Measurements from ENCODE around the gene CACNA1C.
"Not testable (repeated sequence)": the region's sequence is repeated elsewhere in the genome, so short reads cannot be mapped to it uniquely, and the experiment has no call there.

The CACNA1C gene

GRCh38 chr12:2239381-2239871 is 186.6 kb downstream of the CACNA1C start:
- no peak for DNase-seq

DNA sequence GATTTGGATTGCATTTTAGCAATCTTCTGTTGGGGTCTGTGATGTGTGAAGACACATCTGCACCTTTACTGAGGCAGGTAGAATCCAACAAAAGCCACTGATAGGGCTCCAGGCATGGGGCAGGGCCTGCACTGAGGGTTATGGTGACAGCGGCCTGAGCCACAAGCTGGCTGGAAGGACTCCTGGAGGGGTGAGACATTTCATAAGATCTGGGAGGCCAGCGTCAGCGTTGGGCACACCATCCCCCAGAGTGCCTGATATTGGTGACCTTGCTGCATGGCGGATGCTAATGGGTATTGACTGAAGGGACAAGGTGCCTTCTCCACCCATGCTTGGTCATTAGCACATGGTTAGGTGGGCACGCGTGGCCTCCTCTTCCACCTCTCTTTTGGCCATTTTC is 187.6 kb downstream of the CACNA1C start:
- DNase-seq: no peak

DNA sequence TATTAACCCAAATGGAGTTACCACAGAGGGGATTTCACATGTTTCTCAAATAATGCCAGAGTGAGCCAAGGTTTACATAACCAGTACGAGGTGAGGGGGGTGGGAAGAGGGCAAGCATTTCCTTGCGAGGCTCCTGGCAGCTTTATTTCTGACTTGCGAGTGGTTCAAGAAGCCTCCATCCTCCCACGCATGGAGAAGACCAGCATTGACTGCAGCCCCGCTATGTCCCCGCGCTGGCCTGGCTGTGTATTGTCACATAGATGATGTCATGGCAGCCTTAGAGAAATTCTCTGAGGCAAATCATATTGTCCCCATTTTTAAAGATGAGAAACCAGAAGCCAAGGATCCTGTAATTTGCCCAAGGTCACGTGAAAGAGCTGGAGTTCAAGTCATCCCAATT is 188.2 kb downstream of the CACNA1C start:
- no peak for DNase-seq

GRCh38 chr12:2242216-2242615 is 189.4 kb downstream of the CACNA1C start:
- DNase-seq: no peak

GRCh38 chr12:2242816-2243215 is 190.0 kb downstream of the CACNA1C start:
- DNase-seq: no peak

GRCh38 chr12:2243275-2243674 is 190.5 kb downstream of the CACNA1C start:
- DNase-seq: no peak

DNA sequence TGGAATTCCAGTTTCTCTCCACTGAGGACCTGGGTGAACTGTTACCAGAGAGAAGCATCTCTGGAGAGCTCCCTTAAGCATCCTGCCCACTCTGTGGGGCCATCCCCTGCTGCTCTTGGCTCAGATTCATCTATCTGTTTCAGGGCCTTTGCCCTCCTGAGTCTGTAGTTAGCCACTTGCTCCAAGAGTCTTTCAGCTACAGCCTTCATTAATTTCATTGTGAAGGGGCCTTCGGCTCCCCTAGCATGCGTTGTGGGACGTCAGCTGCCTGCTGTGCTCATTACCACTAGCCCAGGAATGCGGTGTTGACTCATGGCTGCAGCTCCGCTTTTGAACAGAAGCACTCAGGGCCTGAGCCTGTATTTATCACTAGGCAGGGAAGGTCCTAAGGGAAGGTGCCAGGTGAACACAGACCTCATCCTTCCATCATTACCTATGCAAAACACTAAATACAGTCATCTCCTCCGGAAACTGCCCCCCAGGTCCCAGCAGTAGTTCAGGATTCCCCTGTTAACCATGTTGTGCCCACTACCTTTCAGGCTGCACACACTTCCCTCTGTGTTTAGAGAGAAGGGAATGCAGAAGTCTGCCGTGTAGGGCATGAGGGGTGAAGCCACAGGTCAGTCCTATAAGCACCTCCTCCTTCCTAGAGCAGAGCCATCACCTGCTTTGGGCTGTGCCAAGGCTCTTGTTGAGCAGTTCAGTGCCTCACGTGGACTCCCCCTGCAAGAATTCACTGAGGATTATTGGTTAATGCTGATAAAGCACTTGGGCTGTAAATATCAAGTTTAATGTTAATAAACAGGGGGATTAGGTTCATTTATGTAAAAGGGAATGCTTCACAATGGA is 191.4 kb downstream of the CACNA1C start:
- DNase-seq: no peak

- no peak for DNase-seq
These were observed 193.6 kb downstream of the CACNA1C start for GRCh38 chr12:2246358-2246757.

- no peak for DNase-seq
These were observed 194.3 kb downstream of the CACNA1C start for GRCh38 chr12:2247120-2247519.

DNA sequence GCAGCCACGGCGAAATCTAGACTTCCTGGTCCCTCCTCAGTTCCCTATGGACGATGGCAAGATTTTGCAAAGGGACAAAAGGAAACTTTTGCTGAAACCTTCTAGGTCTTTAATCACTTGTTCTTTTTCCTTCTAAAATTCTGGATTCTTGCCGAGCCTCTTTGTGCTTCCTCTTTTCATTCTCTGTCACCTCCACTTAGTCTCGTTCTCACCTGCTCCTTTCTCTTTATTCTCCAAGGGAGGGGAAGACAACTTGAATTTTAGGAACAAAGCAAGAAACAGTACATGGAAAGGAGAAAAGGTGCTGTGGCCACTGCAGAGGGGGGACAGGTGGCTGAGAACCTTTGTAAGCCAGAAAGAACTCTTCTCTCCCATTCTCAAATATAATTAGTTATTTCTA is 194.8 kb downstream of the CACNA1C start:
- no peak for DNase-seq

DNA sequence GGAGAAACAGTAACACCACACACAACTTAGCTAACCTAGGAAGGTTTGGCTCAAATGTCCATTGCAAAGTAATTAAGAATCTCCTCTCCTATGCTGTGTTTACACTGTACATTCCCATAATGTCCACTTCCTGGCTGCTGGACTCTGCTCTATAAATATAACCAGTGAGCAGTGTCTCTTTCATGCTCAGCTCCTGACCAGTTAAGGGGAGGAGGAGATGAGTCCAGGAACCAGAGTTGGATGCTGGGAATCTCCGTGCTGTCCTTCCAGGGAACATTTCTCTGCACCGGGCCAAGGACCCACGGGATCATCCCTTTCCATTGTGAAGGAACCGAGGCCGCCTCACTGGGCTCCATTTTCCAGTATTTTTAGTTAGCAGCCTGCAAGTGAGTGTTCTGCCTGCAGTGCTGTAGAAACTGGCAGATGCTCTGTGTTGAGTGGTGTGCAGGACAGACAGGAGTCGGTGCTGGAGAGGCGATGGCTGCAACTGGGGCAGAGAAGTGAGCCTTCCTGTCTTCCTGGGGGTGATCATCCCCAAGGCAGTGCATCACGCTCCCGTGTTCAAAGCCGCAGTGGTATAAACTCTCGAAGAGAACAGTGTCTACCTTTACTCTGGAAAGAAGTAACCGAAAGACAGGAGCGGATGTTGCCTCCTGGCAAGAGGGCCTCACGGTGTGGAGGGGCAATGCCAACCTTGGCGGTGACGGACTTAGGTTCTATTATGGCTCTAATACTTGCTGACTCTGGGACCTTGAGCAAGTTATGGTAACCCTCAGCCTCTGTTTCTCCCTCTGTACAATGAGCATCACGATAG is 195.5 kb downstream of the CACNA1C start:
- no peak for DNase-seq

- no peak for DNase-seq
These were observed 196.2 kb downstream of the CACNA1C start for GRCh38 chr12:2248901-2249381.

GRCh38 chr12:2250797-2251196 is 198.0 kb downstream of the CACNA1C start:
- DNase-seq: no peak

DNA sequence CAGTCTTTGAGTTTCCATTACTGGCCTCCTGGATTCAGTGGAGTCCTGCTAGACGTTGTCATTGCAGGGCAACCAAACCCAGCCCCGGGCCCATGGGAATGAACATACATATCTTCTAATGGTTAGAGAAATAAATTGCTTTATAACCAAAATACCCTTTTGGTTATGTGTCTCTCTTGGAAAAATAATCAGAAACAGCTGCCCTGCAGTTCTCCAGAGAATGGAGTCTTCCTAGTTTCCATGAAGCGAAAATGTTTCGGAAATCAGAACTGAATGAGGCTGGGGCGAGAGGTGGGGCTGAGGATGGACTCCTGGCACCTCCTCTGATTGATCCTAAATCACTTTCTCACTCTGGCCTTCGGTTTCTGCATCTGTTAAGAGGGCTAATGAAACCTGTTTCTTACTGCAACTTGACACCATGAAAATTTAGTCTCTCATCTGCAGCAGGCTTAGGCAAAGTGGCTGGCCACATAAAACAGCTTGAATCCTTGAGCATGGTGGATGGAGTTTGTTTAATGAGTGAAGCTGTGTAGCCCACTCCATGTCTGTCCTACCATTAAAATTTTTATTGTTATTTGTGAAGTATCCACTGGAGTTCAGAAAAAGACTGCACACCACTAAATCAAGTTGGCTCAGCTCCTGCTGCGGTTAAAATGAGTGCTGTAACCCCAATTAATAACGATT is 198.9 kb downstream of the CACNA1C start:
- no peak for DNase-seq

DNA sequence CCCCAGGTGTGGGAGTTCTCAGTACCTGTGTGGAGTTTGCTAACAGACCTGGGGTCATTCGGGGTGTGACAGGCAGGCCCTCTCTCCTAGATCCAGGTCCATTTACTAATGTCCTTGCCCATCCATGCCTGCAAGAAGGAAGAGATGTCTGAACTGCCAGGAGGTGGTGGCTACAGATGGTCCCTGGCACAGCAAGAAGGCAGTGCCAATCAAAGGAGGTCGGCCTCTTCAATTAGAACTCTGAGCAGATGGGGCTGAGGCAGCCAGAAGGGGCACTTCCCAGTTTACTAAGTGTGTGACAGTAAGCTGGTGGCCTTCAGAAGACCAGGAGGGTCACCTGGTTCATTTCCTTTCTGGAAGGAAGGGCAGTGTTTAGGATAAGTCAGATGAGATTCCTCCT is 202.5 kb downstream of the CACNA1C start:
- no peak for DNase-seq

GRCh38 chr12:2255731-2256130 is 202.9 kb downstream of the CACNA1C start:
- DNase-seq: not testable (repeated sequence)

DNA sequence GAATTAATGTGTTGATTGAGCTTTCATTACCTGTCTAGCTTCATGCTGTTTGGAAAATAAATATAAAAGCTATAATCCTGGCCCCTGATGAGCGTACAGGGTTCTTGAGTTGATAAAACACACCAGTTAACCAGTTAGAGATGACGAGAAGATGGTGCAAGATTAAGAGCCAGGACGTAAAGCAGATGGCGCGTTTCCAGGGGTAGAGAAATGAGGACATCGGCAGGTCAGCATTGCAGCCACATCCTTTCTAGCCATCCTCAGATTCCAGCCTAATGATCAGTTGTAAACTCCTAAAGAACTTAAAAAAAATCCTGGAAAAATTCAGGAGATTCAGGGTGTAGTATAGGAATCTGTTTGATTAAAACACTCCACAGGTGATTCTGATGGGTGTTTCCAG is 203.7 kb downstream of the CACNA1C start:
- DNase-seq: no peak

DNA sequence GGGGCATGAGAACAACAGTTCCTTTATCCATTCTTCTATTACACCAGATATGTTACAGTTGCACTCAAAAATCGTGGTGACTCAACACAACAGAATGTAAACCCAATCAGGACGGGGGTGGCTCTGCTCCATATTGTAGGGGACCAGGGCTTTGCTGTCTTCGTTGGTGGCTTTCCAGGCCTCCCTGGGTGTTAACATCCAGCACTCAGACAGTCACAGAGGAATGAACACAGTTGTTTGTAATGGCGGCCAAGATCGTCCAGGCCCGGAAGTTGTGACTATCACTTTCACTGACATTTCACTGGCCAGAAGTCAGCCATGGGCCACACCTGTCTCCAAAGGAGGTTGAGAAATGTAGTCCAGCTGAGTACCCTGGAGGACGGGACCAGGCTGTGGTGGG is 204.1 kb downstream of the CACNA1C start:
- no peak for DNase-seq

DNA sequence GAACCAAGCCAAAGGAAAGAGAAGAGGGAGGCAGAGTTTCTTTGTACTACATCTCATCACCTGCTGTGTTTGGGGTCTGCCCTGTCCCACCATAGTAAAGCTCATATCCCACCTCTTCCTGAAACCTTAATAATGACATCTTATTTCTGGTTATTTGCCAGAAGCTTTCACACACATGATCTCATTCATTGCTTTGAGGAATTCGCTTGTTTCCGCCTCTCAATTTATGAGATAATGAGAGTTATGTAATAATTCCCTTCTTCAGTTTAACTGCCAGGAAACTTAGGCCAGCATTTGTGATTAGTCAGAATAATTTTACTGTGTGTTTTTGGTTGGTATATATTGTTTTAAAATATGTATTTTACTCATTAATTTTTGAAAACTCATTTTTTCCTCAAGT is 205.2 kb downstream of the CACNA1C start:
- no peak for DNase-seq

GRCh38 chr12:2259369-2259768 is 206.6 kb downstream of the CACNA1C start:
- DNase-seq: no peak

DNA sequence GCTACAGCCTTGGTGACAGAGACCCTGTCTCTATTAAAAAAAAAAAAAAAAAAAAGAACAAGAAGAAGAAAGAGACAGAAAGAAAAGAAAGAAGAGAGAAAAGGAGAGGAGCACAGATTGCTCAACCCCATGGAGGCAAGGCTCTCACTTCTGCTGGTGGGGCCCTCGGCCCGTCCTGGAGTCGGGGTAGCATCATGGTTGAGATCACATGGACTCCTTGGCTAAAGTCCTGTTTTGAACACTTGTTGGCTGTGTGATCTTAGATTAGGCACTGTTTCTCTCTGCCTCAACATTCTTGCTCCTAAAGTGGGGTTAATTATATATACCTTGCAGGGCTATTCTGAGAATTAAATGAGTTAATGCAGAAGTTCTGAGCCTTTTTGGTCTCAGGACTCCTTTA is 207.7 kb downstream of the CACNA1C start:
- no peak for DNase-seq

DNA sequence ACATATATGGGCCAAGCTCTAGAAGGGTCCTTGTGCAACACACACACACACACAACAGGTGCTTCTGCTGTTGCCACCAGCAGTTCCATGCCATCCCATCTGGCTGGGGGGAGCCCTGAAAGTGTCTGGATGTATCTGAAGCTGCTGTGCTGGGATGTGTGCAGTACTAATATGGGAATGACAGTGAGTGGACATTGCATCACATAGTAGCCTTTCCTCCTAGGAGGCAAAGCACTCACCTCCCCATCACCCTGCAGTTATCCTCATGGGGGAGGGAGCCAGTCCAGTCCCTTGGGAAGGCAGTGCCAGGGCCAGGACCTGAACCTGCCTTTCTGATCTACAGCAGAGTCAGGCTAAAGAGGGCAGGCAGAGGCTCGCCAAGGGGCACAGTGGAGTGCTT is 208.9 kb downstream of the CACNA1C start:
- no peak for DNase-seq

GRCh38 chr12:2262449-2262848 is 209.7 kb downstream of the CACNA1C start:
- DNase-seq: no peak
